Caco-2 (cell line): ENCODE measurements around the gene CASP10. TPM values are rescaled to one million over a fixed set of nuclear protein-coding genes. Genes with fewer than 3 reads are reported as not detected.

Experiments
- BruUV-seq: library from RNA; stranded (reverse); fragments of 400-500 nt; replicated peaks from 2 replicates; lab custom pipeline; 2021; lab: Mats Ljungman, UMichigan
- CTCF ChIA-PET: fragments of 300-600 bp; sonication (Branson Sonifier 250); formaldehyde crosslinking; loops from one replicate; lab custom pipeline; 2022; ENCODE audit warnings: antibody characterized with exemption; lab: Charles Lee
- POLR2A ChIA-PET: fragments of 300-600 bp; sonication (Branson Sonifier 250); formaldehyde crosslinking; loops from one replicate; lab custom pipeline; 2022; ENCODE audit warnings: antibody characterized with exemption; lab: Charles Lee
- DNase-seq, 2 experiments: peaks; one replicate each; pipeline versions ENCODE4 v3.0.0 to v3.0.0-alpha.2; 2020 to 2022
- H3K27me3 ChIP-seq: replicated peaks from 2 replicates; pipeline ENCODE4 v1.6.0; 2011; ENCODE audit warnings: low read length; ENCODE audit not compliant: control insufficient read depth, insufficient read depth
- H3K36me3 ChIP-seq: 2 replicates; pipeline ENCODE4 v1.5.1; 2011; ENCODE audit warnings: low read length; ENCODE audit not compliant: control insufficient read depth, insufficient read depth
- H3K4me1 ChIP-seq: fragments of 250-450 bp; sonication (Bioruptor Pico); 2 replicates; pipeline ENCODE4 v1.5.1; 2020; ENCODE audit warnings: mild to moderate bottlenecking
- H3K4me3 ChIP-seq: 2 replicates; pipeline ENCODE4 v1.5.1; 2011; ENCODE audit warnings: low read depth, mild to moderate bottlenecking, control low read depth, low read length
- H3K9me3 ChIP-seq: fragments of 250-450 bp; sonication (Bioruptor Pico); 2 replicates; pipeline ENCODE4 v1.5.1; 2020; ENCODE audit warnings: mild to moderate bottlenecking, moderate library complexity
- H3K27ac Mint-ChIP-seq: one replicate; pipeline ENCODE4 v1.8.0; 2022; ENCODE audit warnings: mixed read lengths; ENCODE audit not compliant: unreplicated experiment
- H3K27me3 Mint-ChIP-seq: one replicate; pipeline ENCODE4 v1.8.0; 2022; ENCODE audit warnings: mixed read lengths; ENCODE audit not compliant: insufficient read depth, unreplicated experiment
- H3K36me3 Mint-ChIP-seq: one replicate; pipeline ENCODE4 v1.8.0; 2022; ENCODE audit warnings: mild to moderate bottlenecking, mixed read lengths; ENCODE audit not compliant: insufficient read depth, unreplicated experiment
- H3K4me1 Mint-ChIP-seq: one replicate; pipeline ENCODE4 v1.8.0; 2022; ENCODE audit warnings: low read depth, mixed read lengths; ENCODE audit not compliant: unreplicated experiment
- H3K4me3 Mint-ChIP-seq: one replicate; pipeline ENCODE4 v1.8.0; 2022; ENCODE audit warnings: mild to moderate bottlenecking, moderate library complexity, mixed read lengths; ENCODE audit not compliant: unreplicated experiment
- H3K9me3 Mint-ChIP-seq: one replicate; pipeline ENCODE4 v1.8.0; 2022; ENCODE audit warnings: mixed read lengths; ENCODE audit not compliant: unreplicated experiment
- intact Hi-C: fragments of 100-400 bp; cut with micrococcal nuclease; formaldehyde crosslinking; loops from one replicate; pipeline ENCODE4 v1.10.0; 2022; ENCODE audit not compliant: unreplicated experiment
- total RNA-seq: library from RNA; stranded (reverse); gene quantifications from 2 replicates; pipeline ENCODE4 v1.2.3, GENCODE V29; 2022
- TF ChIP-seq, protein P1 (sequence below), 2 experiments: fragments of 200-600 bp in 1 of 2; IDR thresholded peaks; 1 replicate in 1 of 2; 2 replicates in 1 of 2; pipeline versions ENCODE4 v1.5.1 to v1.8.0; 2011 to 2022; ENCODE audit warnings: antibody characterized with exemption in 1 of 2, control low read depth in 1 of 2, inconsistent platforms in 1 of 2, low read depth in 1 of 2, low read length in 1 of 2, mild to moderate bottlenecking in 1 of 2, moderate library complexity in 1 of 2; ENCODE audit not compliant: insufficient read depth in 1 of 2, severe bottlenecking in 1 of 2, unreplicated experiment in 1 of 2

CASP10 gene
- total RNA-seq, 1 experiment from 2014 or later, result 5.8 TPM

- no peak overlapping the region for H3K4me3 Mint-ChIP-seq
- H3K9me3 ChIP-seq, result no peaks in the 10 kb centered on the region
- no TSS peak for BruUV-seq
- H3K4me3 ChIP-seq, result no peak overlapping the region
- POLR2A ChIA-PET, result interaction anchor here (0.6 kb wide), 1 partner anchor 49 kb away, joined by 3 read pairs; no protein-coding TSS in a partner anchor
- H3K27me3 Mint-ChIP-seq, result no peaks in the 10 kb centered on the region
- no peaks in the 10 kb centered on the region for H3K36me3 Mint-ChIP-seq
- no peaks in the 10 kb centered on the region for H3K9me3 Mint-ChIP-seq
- no peak for DNase-seq
- no peaks in the 10 kb centered on the region; the same call in 1 of the 2 replicates for H3K36me3 ChIP-seq
- CTCF ChIA-PET, result no interaction called here
- H3K4me1 Mint-ChIP-seq, result peaks cover 13% of the 10 kb centered on the region
- H3K4me1 ChIP-seq, result peaks cover 4% of the 10 kb centered on the region; the same call in 1 of the 2 replicates
- intact Hi-C loops, result no loop called here
- TF ChIP-seq, protein P1, sequence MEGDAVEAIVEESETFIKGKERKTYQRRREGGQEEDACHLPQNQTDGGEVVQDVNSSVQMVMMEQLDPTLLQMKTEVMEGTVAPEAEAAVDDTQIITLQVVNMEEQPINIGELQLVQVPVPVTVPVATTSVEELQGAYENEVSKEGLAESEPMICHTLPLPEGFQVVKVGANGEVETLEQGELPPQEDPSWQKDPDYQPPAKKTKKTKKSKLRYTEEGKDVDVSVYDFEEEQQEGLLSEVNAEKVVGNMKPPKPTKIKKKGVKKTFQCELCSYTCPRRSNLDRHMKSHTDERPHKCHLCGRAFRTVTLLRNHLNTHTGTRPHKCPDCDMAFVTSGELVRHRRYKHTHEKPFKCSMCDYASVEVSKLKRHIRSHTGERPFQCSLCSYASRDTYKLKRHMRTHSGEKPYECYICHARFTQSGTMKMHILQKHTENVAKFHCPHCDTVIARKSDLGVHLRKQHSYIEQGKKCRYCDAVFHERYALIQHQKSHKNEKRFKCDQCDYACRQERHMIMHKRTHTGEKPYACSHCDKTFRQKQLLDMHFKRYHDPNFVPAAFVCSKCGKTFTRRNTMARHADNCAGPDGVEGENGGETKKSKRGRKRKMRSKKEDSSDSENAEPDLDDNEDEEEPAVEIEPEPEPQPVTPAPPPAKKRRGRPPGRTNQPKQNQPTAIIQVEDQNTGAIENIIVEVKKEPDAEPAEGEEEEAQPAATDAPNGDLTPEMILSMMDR (IDR thresholded peaks at IDR 0.05; ENCODE audit: insufficient read depth in 1 of 2, low read depth in 1 of 2, low read length in 1 of 2, severe bottlenecking in 1 of 2, unreplicated experiment in 1 of 2), result no peak
- no peak overlapping the region for H3K27ac Mint-ChIP-seq
- H3K27me3 ChIP-seq, result no peaks in the 10 kb centered on the region
These were observed 2.9 kb downstream of the CASP10 start for GRCh38 chr2:201185863-201186262.

- H3K4me3 Mint-ChIP-seq, result no peak overlapping the region
- H3K9me3 Mint-ChIP-seq, result no peaks in the 10 kb centered on the region
- H3K27ac Mint-ChIP-seq, result no peak overlapping the region
- Histone ChIP-seq H3K4me1 (peaks cover 4% of the 10 kb centered on the region; the same call in 1 of the 2 replicates), H3K4me3 (no peak overlapping the region), H3K9me3 (no peaks in the 10 kb centered on the region), H3K36me3 (no peaks in the 10 kb centered on the region; the same call in 1 of the 2 replicates), H3K27me3 (no peaks in the 10 kb centered on the region)
- CTCF ChIA-PET, result no interaction called here
- no peaks in the 10 kb centered on the region for H3K36me3 Mint-ChIP-seq
- BruUV-seq, result no TSS peak
- intact Hi-C loops, result no loop called here
- TF ChIP-seq, protein P1 (IDR thresholded peaks at IDR 0.05; ENCODE audit: insufficient read depth in 1 of 2, low read depth in 1 of 2, low read length in 1 of 2, severe bottlenecking in 1 of 2, unreplicated experiment in 1 of 2), result no peak
- H3K27me3 Mint-ChIP-seq, result no peaks in the 10 kb centered on the region
- peaks cover 13% of the 10 kb centered on the region for H3K4me1 Mint-ChIP-seq
- POLR2A ChIA-PET, result no interaction called here
- DNase-seq, result no peak
These were observed 4.0 kb downstream of the CASP10 start for GRCh38 chr2:201186982-201187381.

DNA sequence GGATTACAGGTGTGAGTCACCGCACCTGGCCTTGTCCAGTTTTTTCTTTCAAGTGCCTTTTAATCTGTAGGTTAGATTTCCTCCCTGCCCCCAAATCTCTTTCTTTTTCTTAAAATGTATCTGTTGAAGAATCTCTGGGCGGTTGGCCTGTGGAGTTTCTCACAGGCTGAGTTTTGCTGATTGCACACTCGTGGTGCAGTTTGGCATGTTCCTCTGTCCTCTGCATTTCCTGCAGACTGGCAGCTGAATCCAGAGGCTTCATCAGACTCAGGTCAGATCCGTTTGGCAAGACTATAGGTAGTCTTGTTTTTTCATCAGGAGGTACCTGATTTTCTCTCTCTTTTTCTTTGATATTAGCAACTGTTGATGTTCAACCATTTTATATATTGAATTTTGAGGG, 5.5 kb downstream of the CASP10 start:
- CTCF ChIA-PET, result no interaction called here

More for the DNA sequence above, 5.5 kb downstream of the CASP10 start:
- Histone ChIP-seq H3K4me1 (peaks cover 1% of the 10 kb centered on the region; the same call in 1 of the 2 replicates), H3K36me3 (no peaks in the 10 kb centered on the region; the same call in 1 of the 2 replicates), H3K9me3 (no peaks in the 10 kb centered on the region), H3K27me3 (no peaks in the 10 kb centered on the region), H3K4me3 (no peak overlapping the region)
- H3K27ac Mint-ChIP-seq, result no peak overlapping the region
- H3K9me3 Mint-ChIP-seq, result no peaks in the 10 kb centered on the region
- POLR2A ChIA-PET, result no interaction called here
- H3K4me1 Mint-ChIP-seq, result peaks cover 6% of the 10 kb centered on the region
- TF ChIP-seq, protein P1 (IDR thresholded peaks at IDR 0.05; ENCODE audit: insufficient read depth in 1 of 2, low read depth in 1 of 2, low read length in 1 of 2, severe bottlenecking in 1 of 2, unreplicated experiment in 1 of 2), result no peak
- DNase-seq, result no peak
- no peaks in the 10 kb centered on the region for H3K36me3 Mint-ChIP-seq
- no peak overlapping the region for H3K4me3 Mint-ChIP-seq
- no TSS peak for BruUV-seq
- H3K27me3 Mint-ChIP-seq, result no peaks in the 10 kb centered on the region
- intact Hi-C loops, result no loop called here
